ENCODE measurements around the gene SOS2. TPM values are rescaled to one million over a fixed set of nuclear protein-coding genes. Genes with fewer than 3 reads are reported as not detected.

Gene SOS2
- total RNA-seq, 1 experiment from 2014 or later = 11.7 TPM

DNA sequence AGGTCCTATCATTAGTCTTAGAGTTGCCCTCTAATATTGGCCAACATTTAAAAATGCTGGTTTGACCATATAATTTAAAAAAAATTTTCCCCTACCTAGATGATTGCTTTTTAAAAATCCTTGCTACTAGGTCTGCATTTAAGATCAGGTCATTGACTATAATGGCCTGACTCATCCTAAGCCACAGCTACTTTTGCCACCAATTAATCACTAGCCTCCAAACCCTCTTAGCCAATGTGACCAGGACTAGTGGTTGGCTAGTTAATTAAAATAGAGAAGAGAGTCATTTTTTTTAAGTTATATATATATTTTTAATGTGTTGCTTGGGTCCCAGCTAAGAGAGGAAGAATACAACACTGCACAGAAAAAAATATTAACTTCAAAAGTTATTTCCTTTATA lies 57.5 kb downstream of the SOS2 start:
- ChIA-PET CTCF (no interaction called here), POLR2A (no interaction called here), RAD21 (ENCODE audit: low non-redundant PET in 1 of 2, low total read pairs in 2 of 2, uncharacterized antibody in 2 of 2, unreplicated experiment in 2 of 2) (no interaction called here)
- Histone ChIP-seq H3K27me3 (ENCODE audit: insufficient read depth, low read length) (no peaks in the 10 kb centered on the region), H3K79me2 (ENCODE audit: insufficient read depth, low read length) (no peaks in the 10 kb centered on the region), H3K27ac (ENCODE audit: low read depth, low read length) (no peak overlapping the region), H3K36me3 (ENCODE audit: control insufficient read depth in 1 of 2, insufficient read depth in 2 of 2, low read length in 2 of 2) (no peaks in the 10 kb centered on the region), H3K4me3 (replicated peaks in 1 of 2; ENCODE audit: low read depth in 1 of 2, low read length in 2 of 2) (no peak overlapping the region), H3K9ac (ENCODE audit: low read length) (no peak overlapping the region), H3K4me1 (ENCODE audit: control insufficient read depth in 1 of 2, insufficient read depth in 2 of 2, low read length in 2 of 2) (no peaks in the 10 kb centered on the region), H3K4me2 (ENCODE audit: low read length) (no peak overlapping the region), H2AFZ (ENCODE audit: low read depth, low read length, poor library complexity, severe bottlenecking) (no peak overlapping the region), H3K9me2 (ENCODE audit: insufficient read depth) (no peaks in the 10 kb centered on the region), H3K9me3 (ENCODE audit: control insufficient read depth in 1 of 2, insufficient read depth in 1 of 2, low read depth in 1 of 2, low read length in 2 of 2) (no peaks in the 10 kb centered on the region), H4K20me1 (ENCODE audit: insufficient read depth) (no peaks in the 10 kb centered on the region)
- DNase-seq (ENCODE audit: low read depth, low spot score) = no peak
- intact Hi-C loops (cut with micrococcal nuclease) = no loop called here
- TF ChIP-seq ZNF274 (IDR thresholded peaks at IDR 0.05; ENCODE audit: low read depth, low read length) (no peak), ZBTB33 (IDR thresholded peaks at IDR 0.05; ENCODE audit: extremely low read depth, insufficient replicate concordance, low read length) (no peak), EZH2 (IDR thresholded peaks at IDR 0.05) (no peak), SRF (IDR thresholded peaks at IDR 0.05; ENCODE audit: low read depth) (no peak), RAD21 (IDR thresholded peaks at IDR 0.05; ENCODE audit: low read depth) (no peak), YY1 (IDR thresholded peaks at IDR 0.05; ENCODE audit: extremely low read depth, insufficient replicate concordance, low read depth, low read length) (no peak), CEBPB (IDR thresholded peaks at IDR 0.05; ENCODE audit: low read depth) (no peak)
- no peak for ATAC-seq
- BruUV-seq (replicated peaks) = no TSS peak

GRCh38 chr14:50171895-50172294 lies 59.5 kb downstream of the SOS2 start:
- Histone ChIP-seq H3K27ac (ENCODE audit: low read depth, low read length) (no peak overlapping the region), H3K79me2 (ENCODE audit: insufficient read depth, low read length) (no peaks in the 10 kb centered on the region), H3K9ac (ENCODE audit: low read length) (no peak overlapping the region), H3K9me2 (ENCODE audit: insufficient read depth) (no peaks in the 10 kb centered on the region), H3K27me3 (ENCODE audit: insufficient read depth, low read length) (no peaks in the 10 kb centered on the region), H2AFZ (ENCODE audit: low read depth, low read length, poor library complexity, severe bottlenecking) (no peak overlapping the region), H3K9me3 (ENCODE audit: control insufficient read depth in 1 of 2, insufficient read depth in 1 of 2, low read depth in 1 of 2, low read length in 2 of 2) (no peaks in the 10 kb centered on the region), H3K4me3 (replicated peaks in 1 of 2; ENCODE audit: low read depth in 1 of 2, low read length in 2 of 2) (no peak overlapping the region), H3K4me2 (ENCODE audit: low read length) (no peak overlapping the region), H3K4me1 (ENCODE audit: control insufficient read depth in 1 of 2, insufficient read depth in 2 of 2, low read length in 2 of 2) (no peaks in the 10 kb centered on the region), H4K20me1 (ENCODE audit: insufficient read depth) (no peaks in the 10 kb centered on the region), H3K36me3 (ENCODE audit: control insufficient read depth in 1 of 2, insufficient read depth in 2 of 2, low read length in 2 of 2) (no peaks in the 10 kb centered on the region)
- BruUV-seq (replicated peaks) = no TSS peak
- POLR2A ChIA-PET = no interaction called here
- ATAC-seq = no peak
- CTCF ChIA-PET = no interaction called here
- DNase-seq (ENCODE audit: low read depth, low spot score) = no peak
- intact Hi-C loops (cut with micrococcal nuclease) = no loop called here
- RAD21 ChIA-PET (ENCODE audit: low non-redundant PET in 1 of 2, low total read pairs in 2 of 2, uncharacterized antibody in 2 of 2, unreplicated experiment in 2 of 2) = no interaction called here
- no peak for TF ChIP-seq ZFX (IDR thresholded peaks at IDR 0.05)
- TF ChIP-seq EGR1 (IDR thresholded peaks at IDR 0.05; ENCODE audit: low read depth) = no peak
- no peak for TF ChIP-seq POLR2AphosphoS5 (IDR thresholded peaks at IDR 0.05; ENCODE audit: low read depth, low read length)
- no peak for TF ChIP-seq FOSL1 (IDR thresholded peaks at IDR 0.05; ENCODE audit: low read depth)
- no peak for TF ChIP-seq ATF3 (IDR thresholded peaks at IDR 0.05)
- no peak for TF ChIP-seq CEBPB (IDR thresholded peaks at IDR 0.05; ENCODE audit: low read depth)
- TF ChIP-seq SRF (IDR thresholded peaks at IDR 0.05; ENCODE audit: low read depth) = no peak
- TF ChIP-seq, protein P1, sequence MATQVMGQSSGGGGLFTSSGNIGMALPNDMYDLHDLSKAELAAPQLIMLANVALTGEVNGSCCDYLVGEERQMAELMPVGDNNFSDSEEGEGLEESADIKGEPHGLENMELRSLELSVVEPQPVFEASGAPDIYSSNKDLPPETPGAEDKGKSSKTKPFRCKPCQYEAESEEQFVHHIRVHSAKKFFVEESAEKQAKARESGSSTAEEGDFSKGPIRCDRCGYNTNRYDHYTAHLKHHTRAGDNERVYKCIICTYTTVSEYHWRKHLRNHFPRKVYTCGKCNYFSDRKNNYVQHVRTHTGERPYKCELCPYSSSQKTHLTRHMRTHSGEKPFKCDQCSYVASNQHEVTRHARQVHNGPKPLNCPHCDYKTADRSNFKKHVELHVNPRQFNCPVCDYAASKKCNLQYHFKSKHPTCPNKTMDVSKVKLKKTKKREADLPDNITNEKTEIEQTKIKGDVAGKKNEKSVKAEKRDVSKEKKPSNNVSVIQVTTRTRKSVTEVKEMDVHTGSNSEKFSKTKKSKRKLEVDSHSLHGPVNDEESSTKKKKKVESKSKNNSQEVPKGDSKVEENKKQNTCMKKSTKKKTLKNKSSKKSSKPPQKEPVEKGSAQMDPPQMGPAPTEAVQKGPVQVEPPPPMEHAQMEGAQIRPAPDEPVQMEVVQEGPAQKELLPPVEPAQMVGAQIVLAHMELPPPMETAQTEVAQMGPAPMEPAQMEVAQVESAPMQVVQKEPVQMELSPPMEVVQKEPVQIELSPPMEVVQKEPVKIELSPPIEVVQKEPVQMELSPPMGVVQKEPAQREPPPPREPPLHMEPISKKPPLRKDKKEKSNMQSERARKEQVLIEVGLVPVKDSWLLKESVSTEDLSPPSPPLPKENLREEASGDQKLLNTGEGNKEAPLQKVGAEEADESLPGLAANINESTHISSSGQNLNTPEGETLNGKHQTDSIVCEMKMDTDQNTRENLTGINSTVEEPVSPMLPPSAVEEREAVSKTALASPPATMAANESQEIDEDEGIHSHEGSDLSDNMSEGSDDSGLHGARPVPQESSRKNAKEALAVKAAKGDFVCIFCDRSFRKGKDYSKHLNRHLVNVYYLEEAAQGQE (IDR thresholded peaks at IDR 0.05; ENCODE audit: low read depth) = no peak
- TF ChIP-seq ZBTB33 (IDR thresholded peaks at IDR 0.05; ENCODE audit: extremely low read depth, insufficient replicate concordance, low read length) = no peak

Data from HCT116 (cell line).